WERI-Rb-1 (cell line): ENCODE results near the gene SAMD7.

ENCODE experiments used
- DNase-seq: peaks from one replicate; pipeline ENCODE4 v3.0.0-alpha.2; 2020
- H3K27ac ChIP-seq: fragments of 250-450 bp; sonication (Bioruptor Pico); 2 replicates; pipeline ENCODE4 v1.5.1; 2020; ENCODE audit warnings: mild to moderate bottlenecking, moderate library complexity
- H3K27me3 ChIP-seq: fragments of 250-450 bp; sonication (Bioruptor Pico); 2 replicates; pipeline ENCODE4 v1.5.1; 2021; ENCODE audit warnings: mild to moderate bottlenecking, low read depth, moderate library complexity; ENCODE audit not compliant: insufficient read depth, severe bottlenecking
- H3K36me3 ChIP-seq: fragments of 250-450 bp; sonication (Bioruptor Pico); 2 replicates; pipeline ENCODE4 v1.5.1; 2020; ENCODE audit warnings: mild to moderate bottlenecking, moderate library complexity
- H3K4me3 ChIP-seq: 2 replicates; pipeline ENCODE4 v1.5.1; 2011; ENCODE audit warnings: low read depth, mild to moderate bottlenecking, control low read depth, low read length
- H3K9me3 ChIP-seq: fragments of 250-450 bp; sonication (Bioruptor Pico); 2 replicates; pipeline ENCODE4 v1.5.1; 2021; ENCODE audit warnings: mild to moderate bottlenecking, moderate library complexity; ENCODE audit not compliant: severe bottlenecking
- CTCF ChIP-seq: IDR thresholded peaks from 2 replicates; pipeline ENCODE4 v1.5.1; 2011; ENCODE audit warnings: low read depth, mild to moderate bottlenecking, control low read depth, inconsistent platforms, low read length

SAMD7 gene

GRCh38 chr3:169913323-169913722 lies 2.0 kb downstream of the SAMD7 start:
- Histone ChIP-seq H3K27me3 (peaks cover 51% of the 10 kb centered on the region), H3K9me3 (no peaks in the 10 kb centered on the region), H3K4me3 (no peak overlapping the region), H3K36me3 (no peaks in the 10 kb centered on the region), H3K27ac (no peak overlapping the region)
- no peak for TF ChIP-seq CTCF
- DNase-seq: peak; percentile 77

- peaks cover 44% of the 10 kb centered on the region for H3K27me3 ChIP-seq
- TF ChIP-seq CTCF: no peak
- no peaks in the 10 kb centered on the region for H3K36me3 ChIP-seq
- H3K4me3 ChIP-seq: no peak overlapping the region
- no peak overlapping the region for H3K27ac ChIP-seq
- DNase-seq: no peak
- no peaks in the 10 kb centered on the region for H3K9me3 ChIP-seq
Measured at GRCh38 chr3:169914321-169914720, 2.9 kb downstream of the SAMD7 start.

- DNase-seq: no peak
- no peaks in the 10 kb centered on the region for H3K27me3 ChIP-seq
- H3K9me3 ChIP-seq: no peaks in the 10 kb centered on the region
Measured at GRCh38 chr3:169923189-169923588, 11.8 kb downstream of the SAMD7 start.

GRCh38 chr3:169923831-169924230 lies 12.5 kb downstream of the SAMD7 start:
- no peaks in the 10 kb centered on the region for H3K27me3 ChIP-seq
- H3K36me3 ChIP-seq: no peaks in the 10 kb centered on the region
- no peak overlapping the region for H3K27ac ChIP-seq
- DNase-seq: no peak
- H3K4me3 ChIP-seq: no peak overlapping the region
- TF ChIP-seq CTCF: no peak
- no peaks in the 10 kb centered on the region for H3K9me3 ChIP-seq

More at GRCh38 chr3:169923189-169923588, 11.8 kb downstream of the SAMD7 start:
- Histone ChIP-seq H3K4me3 (no peak overlapping the region), H3K27ac (no peak overlapping the region), H3K36me3 (no peaks in the 10 kb centered on the region)
- TF ChIP-seq CTCF: no peak

- Histone ChIP-seq H3K36me3 (no peaks in the 10 kb centered on the region), H3K9me3 (no peaks in the 10 kb centered on the region), H3K27ac (no peak overlapping the region), H3K27me3 (no peaks in the 10 kb centered on the region), H3K4me3 (no peak overlapping the region)
- TF ChIP-seq CTCF: no peak
- no peak for DNase-seq
Measured at GRCh38 chr3:169929830-169930519, 18.6 kb downstream of the SAMD7 start.

GRCh38 chr3:169930843-169931242 lies 19.5 kb downstream of the SAMD7 start:
- Histone ChIP-seq H3K27me3 (no peaks in the 10 kb centered on the region), H3K9me3 (no peaks in the 10 kb centered on the region), H3K4me3 (no peak overlapping the region), H3K27ac (no peak overlapping the region), H3K36me3 (no peaks in the 10 kb centered on the region)
- no peak for DNase-seq
- TF ChIP-seq CTCF: no peak
